IMR-90 (cell line): Measurements from ENCODE around the gene PAPSS2. TPM values are rescaled to one million over a fixed set of nuclear protein-coding genes. Genes with fewer than 3 reads are reported as not detected.

Source experiments
- ATAC-seq: fragments of 200-7000 bp; cut with Tn5 transposase; 2 replicates; pipeline ENCODE4 v1.9.1; 2020; ENCODE audit warnings: low read depth, mild to moderate bottlenecking, moderate library complexity
- BruUV-seq: library from RNA; stranded (reverse); fragments of 400-500 nt; replicated peaks from 2 replicates; lab custom pipeline; 2021; lab: Mats Ljungman, UMichigan
- CTCF ChIA-PET: fragments of 300-600 bp; formaldehyde crosslinking; extraction: SDS; loops from one replicate; lab custom pipeline; 2021; ENCODE audit warnings: antibody characterized with exemption; lab: Yijun Ruan, JAX
- POLR2A ChIA-PET: fragments of 300-600 bp; sonication (Branson Sonifier 250); formaldehyde crosslinking; loops from one replicate; lab custom pipeline; 2022; ENCODE audit warnings: antibody characterized with exemption; ENCODE audit not compliant: unreplicated experiment; lab: Charles Lee
- DNase-seq: peaks from one replicate; pipeline ENCODE4 v3.0.0; 2013
- H2AFZ ChIP-seq: replicated peaks from 2 replicates; pipeline ENCODE3; 2013; ENCODE audit warnings: low read length, mild to moderate bottlenecking; ENCODE audit not compliant: poor library complexity
- H2AK5ac ChIP-seq: 2 replicates; pipeline ENCODE4 v1.6.1; 2013; ENCODE audit warnings: low read depth, low read length, inconsistent platforms
- H2AK9ac ChIP-seq: replicated peaks from 2 replicates; pipeline ENCODE3; 2013; ENCODE audit warnings: mild to moderate bottlenecking, low read depth, low read length, moderate library complexity; ENCODE audit not compliant: poor library complexity
- H2BK120ac ChIP-seq: 2 replicates; pipeline ENCODE4 v1.6.1; 2013; ENCODE audit warnings: low read depth, low read length, inconsistent platforms
- H2BK15ac ChIP-seq: 3 replicates; pipeline ENCODE4 v1.6.1; 2013; ENCODE audit warnings: low read depth, low read length, inconsistent platforms
- H2BK20ac ChIP-seq: 2 replicates; pipeline ENCODE4 v1.6.1; 2013; ENCODE audit warnings: low read depth, mild to moderate bottlenecking, inconsistent platforms, low read length, moderate library complexity
- H2BK5ac ChIP-seq: 2 replicates; pipeline ENCODE4 v1.6.1; 2013; ENCODE audit warnings: mild to moderate bottlenecking, low read depth, low read length, inconsistent platforms; ENCODE audit not compliant: poor library complexity, severe bottlenecking
- H3K14ac ChIP-seq: replicated peaks from 2 replicates; pipeline ENCODE4 v1.6.1; 2013; ENCODE audit warnings: low read depth, low read length, inconsistent platforms
- H3K18ac ChIP-seq: 2 replicates; pipeline ENCODE4 v1.6.1; 2013; ENCODE audit warnings: low read depth, low read length, control low read depth
- H3K23ac ChIP-seq: 2 replicates; pipeline ENCODE4 v1.6.1; 2013; ENCODE audit warnings: low read depth, low read length, inconsistent platforms
- H3K27ac ChIP-seq: 2 replicates; pipeline ENCODE4 v1.5.1; 2013; ENCODE audit warnings: mild to moderate bottlenecking, control low read depth, low read length; ENCODE audit not compliant: insufficient read depth
- H3K27me3 ChIP-seq: 2 replicates; pipeline ENCODE4 v1.6.1; 2013; ENCODE audit warnings: low read length; ENCODE audit not compliant: control insufficient read depth, insufficient read depth
- H3K36me3 ChIP-seq: 2 replicates; pipeline ENCODE4 v1.6.1; 2013; ENCODE audit warnings: low read length, mixed read lengths; ENCODE audit not compliant: control insufficient read depth, insufficient read depth
- H3K4ac ChIP-seq: 2 replicates; pipeline ENCODE4 v1.6.1; 2013; ENCODE audit warnings: low read depth, low read length, inconsistent platforms
- H3K4me1 ChIP-seq: 2 replicates; pipeline ENCODE4 v1.6.1; 2013; ENCODE audit warnings: low read length, mixed read lengths; ENCODE audit not compliant: control insufficient read depth, insufficient read depth
- H3K4me2 ChIP-seq: 2 replicates; pipeline ENCODE4 v1.6.1; 2013; ENCODE audit warnings: low read depth, mild to moderate bottlenecking, control low read depth, low read length, moderate library complexity
- H3K4me3 ChIP-seq: 2 replicates; pipeline ENCODE4 v1.5.1; 2013; ENCODE audit warnings: low read depth, mild to moderate bottlenecking, control low read depth, low read length, moderate library complexity; ENCODE audit not compliant: insufficient read depth
- H3K56ac ChIP-seq: 2 replicates; pipeline ENCODE4 v1.6.1; 2013; ENCODE audit warnings: low read length, inconsistent platforms; ENCODE audit not compliant: insufficient read depth; ENCODE audit errors: extremely low read depth
- H3K79me1 ChIP-seq, 2 experiments: 2 replicates each; pipeline ENCODE4 v1.6.1; 2013; ENCODE audit warnings: low read length in 2 of 2, inconsistent platforms in 1 of 2, low read depth in 1 of 2
- H3K9ac ChIP-seq: 2 replicates; pipeline ENCODE4 v1.6.1; 2013; ENCODE audit warnings: low read depth, low read length, control low read depth
- H3K9me1 ChIP-seq: 2 replicates; pipeline ENCODE4 v1.6.1; 2013; ENCODE audit warnings: low read length, inconsistent platforms; ENCODE audit not compliant: insufficient read depth
- H3K9me3 ChIP-seq: 2 replicates; pipeline ENCODE4 v1.6.1; 2013; ENCODE audit warnings: low read length; ENCODE audit not compliant: control insufficient read depth, insufficient read depth
- H4K20me1 ChIP-seq: 2 replicates; pipeline ENCODE4 v1.6.1; 2013; ENCODE audit warnings: low read length, inconsistent platforms; ENCODE audit not compliant: insufficient read depth
- H4K5ac ChIP-seq: 2 replicates; pipeline ENCODE4 v1.6.1; 2013; ENCODE audit warnings: mild to moderate bottlenecking, low read depth, low read length, control low read depth
- H4K8ac ChIP-seq, 2 experiments: 2 replicates each; pipeline ENCODE4 v1.6.1; 2013; ENCODE audit warnings: low read depth in 2 of 2, low read length in 2 of 2, control low read depth in 1 of 2, inconsistent platforms in 1 of 2
- H4K91ac ChIP-seq: 2 replicates; pipeline ENCODE4 v1.6.1; 2013; ENCODE audit warnings: low read depth, low read length, inconsistent platforms; ENCODE audit not compliant: insufficient read depth
- BHLHE40 ChIP-seq: fragments of 150-350 bp; IDR thresholded peaks from 2 replicates; pipeline ENCODE4 v1.6.1; 2016; ENCODE audit warnings: mild to moderate bottlenecking, low read depth, low read length
- CEBPB ChIP-seq: IDR thresholded peaks from 2 replicates; pipeline ENCODE4 v1.6.1; 2012; ENCODE audit warnings: low read depth, low read length, improper control_type of control experiment
- CHD1 ChIP-seq: IDR thresholded peaks from 2 replicates; pipeline ENCODE4 v1.6.1; 2012; ENCODE audit warnings: low read depth, low read length, improper control_type of control experiment
- FOS ChIP-seq: fragments of 150-350 bp; IDR thresholded peaks from 2 replicates; pipeline ENCODE4 v1.6.1; 2016; ENCODE audit warnings: low read depth, low read length
- MAFK ChIP-seq: IDR thresholded peaks from 2 replicates; pipeline ENCODE4 v1.6.1; 2012; ENCODE audit warnings: low read depth, low read length, improper control_type of control experiment
- MAZ ChIP-seq: IDR thresholded peaks from 2 replicates; pipeline ENCODE4 v1.6.1; 2012; ENCODE audit warnings: low read depth, mild to moderate bottlenecking, low read length, improper control_type of control experiment, moderate library complexity, borderline replicate concordance
- MXI1 ChIP-seq: IDR thresholded peaks from 2 replicates; pipeline ENCODE4 v1.6.1; 2012; ENCODE audit warnings: low read depth, mild to moderate bottlenecking, low read length, moderate library complexity, borderline replicate concordance
- NFE2L2 ChIP-seq: fragments of 150-350 bp; IDR thresholded peaks from 2 replicates; pipeline ENCODE4 v1.6.1; 2016; ENCODE audit warnings: low read depth, mild to moderate bottlenecking, low read length
- POLR2A ChIP-seq: IDR thresholded peaks from 2 replicates; pipeline ENCODE4 v1.6.1; 2012; ENCODE audit warnings: mild to moderate bottlenecking, low read depth, low read length
- RAD21 ChIP-seq: IDR thresholded peaks from 2 replicates; pipeline ENCODE4 v1.6.1; 2012; ENCODE audit warnings: low read length, improper control_type of control experiment
- RCOR1 ChIP-seq: IDR thresholded peaks from 2 replicates; pipeline ENCODE4 v1.6.1; 2012; ENCODE audit warnings: mild to moderate bottlenecking, low read length, improper control_type of control experiment; ENCODE audit not compliant: insufficient replicate concordance
- RFX5 ChIP-seq: IDR thresholded peaks from 2 replicates; pipeline ENCODE4 v1.8.0; 2012; ENCODE audit warnings: low read depth, mild to moderate bottlenecking, low read length, moderate library complexity
- SMC3 ChIP-seq: fragments of 150-350 bp; IDR thresholded peaks from 2 replicates; pipeline ENCODE4 v1.6.1; 2016; ENCODE audit warnings: low read depth, mild to moderate bottlenecking, antibody characterized with exemption, low read length, moderate library complexity
- dilution Hi-C: fragments of 300-500 bp; cut with HindIII; formaldehyde crosslinking; loops from one replicate; pipeline ENCODE4 v1.14.3; 2018; ENCODE audit warnings: low sequenced_read_pairs; ENCODE audit not compliant: unreplicated experiment
- in situ Hi-C: fragments of 300-500 bp; cut with MboI; formaldehyde crosslinking; loops from 3 replicates; pipeline ENCODE4 v1.14.3; 2019; ENCODE audit warnings: low sequenced_read_pairs, inconsistent platforms, mixed read lengths
- intact Hi-C: fragments of 100-400 bp; cut with micrococcal nuclease; formaldehyde crosslinking; loops from 2 replicates; pipeline ENCODE4 v1.10.0; 2022
- polyA plus RNA-seq, 3 experiments: library from polyadenylated mRNA; depleted of rRNA; stranded (reverse); fragments of >200 nt; gene quantifications; 2 replicates each; pipeline ENCODE4 v1.2.3, GENCODE V29; 2012; ENCODE audit warnings: low replicate concordance in 1 of 3
- total RNA-seq: library from RNA; depleted of rRNA; stranded (reverse); fragments of >200 nt; gene quantifications from 2 replicates; pipeline ENCODE4 v1.2.3, GENCODE V29; 2012
- TF ChIP-seq, protein P1 (sequence below): conservative IDR thresholded peaks from 2 replicates; pipeline ENCODE4 v1.5.1; 2012; ENCODE audit warnings: mild to moderate bottlenecking, low read depth, low read length, improper control_type of control experiment
- TF ChIP-seq, protein P2 (sequence below): fragments of 150-350 bp; IDR thresholded peaks from 2 replicates; pipeline ENCODE4 v1.6.1; 2017; ENCODE audit warnings: mild to moderate bottlenecking, antibody characterized with exemption, low read length, low read depth
- TF ChIP-seq, protein P3 (sequence below): fragments of 150-350 bp; IDR thresholded peaks from 2 replicates; pipeline ENCODE4 v1.6.1; 2016; ENCODE audit warnings: low read depth, mild to moderate bottlenecking, low read length, moderate library complexity, borderline replicate concordance

PAPSS2 gene
- total and polyA plus RNA-seq, 2 of the 4 experiments (the other 2 are of a cell fraction): 55.0 to 63.3 TPM

DNA sequence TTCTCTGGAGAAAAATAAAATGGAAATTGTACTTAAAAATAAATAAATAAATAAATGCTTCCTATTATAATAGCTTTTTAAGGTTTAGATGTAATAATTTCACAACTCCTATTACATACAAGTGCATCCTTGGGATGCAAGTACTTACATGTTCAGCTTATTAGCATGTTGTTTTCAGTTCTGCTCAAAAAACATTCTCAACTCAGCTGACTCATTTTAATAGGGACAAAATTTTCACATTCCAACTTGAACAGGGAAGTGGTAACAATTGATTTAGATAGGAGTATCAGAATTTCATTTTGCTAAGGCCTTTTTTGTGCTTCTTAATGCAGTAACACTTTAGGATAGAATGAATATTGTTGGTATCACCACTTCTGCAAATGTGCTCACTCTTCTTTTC lies 16.7 kb upstream of the PAPSS2 start:
- H4K91ac ChIP-seq: no peak overlapping the region
- no peak overlapping the region for H2BK120ac ChIP-seq
- H3K9ac ChIP-seq: no peak overlapping the region
- no peaks in the 10 kb centered on the region for H4K20me1 ChIP-seq
- H2AK9ac ChIP-seq: no peak overlapping the region
- intact Hi-C loops (no loop called here), in situ Hi-C loops (no loop called here), dilution Hi-C loops (no loop called here)
- H2AFZ ChIP-seq: no peak overlapping the region
- ChIA-PET CTCF (interaction anchor here (0.7 to 1.1 kb wide), 2 partner anchors 18 to 28 kb away, joined by 3 to 8 read pairs; no protein-coding TSS in a partner anchor), POLR2A (interaction anchor here (0.6 kb wide), 1 partner anchor 11 kb away, joined by 3 read pairs; no protein-coding TSS in a partner anchor)
- no peak overlapping the region for H4K5ac ChIP-seq
- no peak overlapping the region for H2BK20ac ChIP-seq
- no peak overlapping the region for H3K4me3 ChIP-seq
- no peak overlapping the region for H3K4me2 ChIP-seq
- BruUV-seq: no TSS peak
- no peak overlapping the region for H3K18ac ChIP-seq
- no peaks in the 10 kb centered on the region for H3K27me3 ChIP-seq
- H2AK5ac ChIP-seq: no peak overlapping the region
- no peak overlapping the region for H3K27ac ChIP-seq
- H3K79me1 ChIP-seq: no peaks in the 10 kb centered on the region
- no peaks in the 10 kb centered on the region for H3K9me1 ChIP-seq
- no peaks in the 10 kb centered on the region for H3K36me3 ChIP-seq
- H3K4ac ChIP-seq: no peak overlapping the region
- no peak overlapping the region for H2BK15ac ChIP-seq
- ATAC-seq (no peak), DNase-seq (no peak)
- H3K4me1 ChIP-seq: no peaks in the 10 kb centered on the region; the same call in 1 of the 2 replicates
- no peak overlapping the region for H3K23ac ChIP-seq
- no peak overlapping the region for H3K14ac ChIP-seq
- TF ChIP-seq, protein P1, sequence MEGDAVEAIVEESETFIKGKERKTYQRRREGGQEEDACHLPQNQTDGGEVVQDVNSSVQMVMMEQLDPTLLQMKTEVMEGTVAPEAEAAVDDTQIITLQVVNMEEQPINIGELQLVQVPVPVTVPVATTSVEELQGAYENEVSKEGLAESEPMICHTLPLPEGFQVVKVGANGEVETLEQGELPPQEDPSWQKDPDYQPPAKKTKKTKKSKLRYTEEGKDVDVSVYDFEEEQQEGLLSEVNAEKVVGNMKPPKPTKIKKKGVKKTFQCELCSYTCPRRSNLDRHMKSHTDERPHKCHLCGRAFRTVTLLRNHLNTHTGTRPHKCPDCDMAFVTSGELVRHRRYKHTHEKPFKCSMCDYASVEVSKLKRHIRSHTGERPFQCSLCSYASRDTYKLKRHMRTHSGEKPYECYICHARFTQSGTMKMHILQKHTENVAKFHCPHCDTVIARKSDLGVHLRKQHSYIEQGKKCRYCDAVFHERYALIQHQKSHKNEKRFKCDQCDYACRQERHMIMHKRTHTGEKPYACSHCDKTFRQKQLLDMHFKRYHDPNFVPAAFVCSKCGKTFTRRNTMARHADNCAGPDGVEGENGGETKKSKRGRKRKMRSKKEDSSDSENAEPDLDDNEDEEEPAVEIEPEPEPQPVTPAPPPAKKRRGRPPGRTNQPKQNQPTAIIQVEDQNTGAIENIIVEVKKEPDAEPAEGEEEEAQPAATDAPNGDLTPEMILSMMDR: no peak
- TF ChIP-seq, protein P2, sequence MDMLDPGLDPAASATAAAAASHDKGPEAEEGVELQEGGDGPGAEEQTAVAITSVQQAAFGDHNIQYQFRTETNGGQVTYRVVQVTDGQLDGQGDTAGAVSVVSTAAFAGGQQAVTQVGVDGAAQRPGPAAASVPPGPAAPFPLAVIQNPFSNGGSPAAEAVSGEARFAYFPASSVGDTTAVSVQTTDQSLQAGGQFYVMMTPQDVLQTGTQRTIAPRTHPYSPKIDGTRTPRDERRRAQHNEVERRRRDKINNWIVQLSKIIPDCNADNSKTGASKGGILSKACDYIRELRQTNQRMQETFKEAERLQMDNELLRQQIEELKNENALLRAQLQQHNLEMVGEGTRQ: no peak
- no peak for TF ChIP-seq RFX5
- no peak for TF ChIP-seq RCOR1
- no peak for TF ChIP-seq RAD21
- no peak for TF ChIP-seq MXI1
- no peak for TF ChIP-seq MAFK
- no peak for TF ChIP-seq CEBPB
- no peak for TF ChIP-seq FOS
- no peak for TF ChIP-seq NFE2L2
- no peak for TF ChIP-seq MAZ
- no peak for TF ChIP-seq CHD1
- TF ChIP-seq POLR2A: no peak
- TF ChIP-seq SMC3: no peak
- no peak for TF ChIP-seq BHLHE40
- TF ChIP-seq, protein P3, sequence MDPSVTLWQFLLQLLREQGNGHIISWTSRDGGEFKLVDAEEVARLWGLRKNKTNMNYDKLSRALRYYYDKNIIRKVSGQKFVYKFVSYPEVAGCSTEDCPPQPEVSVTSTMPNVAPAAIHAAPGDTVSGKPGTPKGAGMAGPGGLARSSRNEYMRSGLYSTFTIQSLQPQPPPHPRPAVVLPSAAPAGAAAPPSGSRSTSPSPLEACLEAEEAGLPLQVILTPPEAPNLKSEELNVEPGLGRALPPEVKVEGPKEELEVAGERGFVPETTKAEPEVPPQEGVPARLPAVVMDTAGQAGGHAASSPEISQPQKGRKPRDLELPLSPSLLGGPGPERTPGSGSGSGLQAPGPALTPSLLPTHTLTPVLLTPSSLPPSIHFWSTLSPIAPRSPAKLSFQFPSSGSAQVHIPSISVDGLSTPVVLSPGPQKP: no peak
- no peak overlapping the region for H4K8ac ChIP-seq
- H2BK5ac ChIP-seq: no peak overlapping the region
- H3K56ac ChIP-seq: no peak overlapping the region
- H3K9me3 ChIP-seq: no peaks in the 10 kb centered on the region
